Activated CD4-positive, alpha-beta T cell treated with anti-CD3 and anti-CD28 coated beads, Interleukin-2, amount 10 ng/mL, durations not matched to agents 24 days and 14 days (primary cell): Measurements from ENCODE around the gene SYNGR4. TPM values are rescaled to one million over a fixed set of nuclear protein-coding genes. Genes with fewer than 3 reads are reported as not detected.
A peak's percentile ranks its signal among the peaks of the same experiment; 100 is the strongest.
"Not testable (repeated sequence)": the region's sequence is repeated elsewhere in the genome, so short reads cannot be mapped to it uniquely, and the experiment has no call there.

ENCODE experiments used
- DNase-seq: peaks from one replicate; pipeline ENCODE4 v3.0.0; 2022
- H3K27ac Mint-ChIP-seq: one replicate; pipeline ENCODE4 v1.8.0; 2022; ENCODE audit warnings: mild to moderate bottlenecking, mixed read lengths
- H3K27me3 Mint-ChIP-seq: one replicate; pipeline ENCODE4 v1.8.0; 2022; ENCODE audit warnings: mixed read lengths
- H3K36me3 Mint-ChIP-seq: one replicate; pipeline ENCODE4 v1.8.0; 2022; ENCODE audit warnings: low read depth, mild to moderate bottlenecking, mixed read lengths
- H3K4me1 Mint-ChIP-seq: one replicate; pipeline ENCODE4 v1.8.0; 2021; ENCODE audit warnings: mixed read lengths
- H3K4me3 Mint-ChIP-seq: one replicate; pipeline ENCODE4 v1.8.0; 2022; ENCODE audit warnings: mild to moderate bottlenecking, moderate library complexity, mixed read lengths
- H3K9me3 Mint-ChIP-seq: one replicate; pipeline ENCODE4 v1.8.0; 2021; ENCODE audit warnings: mixed read lengths
- intact Hi-C: fragments of 100-400 bp; cut with micrococcal nuclease; formaldehyde crosslinking; loops from one replicate; pipeline ENCODE4 v1.15.1; 2023
- total RNA-seq: library from RNA; stranded (reverse); gene quantifications from 2 replicates; pipeline ENCODE4 v1.2.3, GENCODE V29; 2022

The SYNGR4 gene
- total RNA-seq, 1 donor from 2014 or later, result not detected

- no peak overlapping the region for H3K4me3 Mint-ChIP-seq
- no peaks in the 10 kb centered on the region for H3K36me3 Mint-ChIP-seq
- DNase-seq, result no peak
- H3K4me1 Mint-ChIP-seq, result no peaks in the 10 kb centered on the region
- no peaks in the 10 kb centered on the region for H3K9me3 Mint-ChIP-seq
- intact Hi-C loops, result no loop called here
- no peaks in the 10 kb centered on the region for H3K27me3 Mint-ChIP-seq
- H3K27ac Mint-ChIP-seq, result no peak overlapping the region
These were observed 6.8 kb downstream of the SYNGR4 start for GRCh38 chr19:48370955-48371354.

GRCh38 chr19:48371367-48371766 is 7.2 kb downstream of the SYNGR4 start:
- Mint-ChIP-seq H3K9me3 (no peaks in the 10 kb centered on the region), H3K36me3 (no peaks in the 10 kb centered on the region), H3K4me1 (no peaks in the 10 kb centered on the region), H3K27me3 (no peaks in the 10 kb centered on the region), H3K27ac (no peak overlapping the region), H3K4me3 (no peak overlapping the region)
- intact Hi-C loops, result no loop called here
- no peak for DNase-seq

DNA sequence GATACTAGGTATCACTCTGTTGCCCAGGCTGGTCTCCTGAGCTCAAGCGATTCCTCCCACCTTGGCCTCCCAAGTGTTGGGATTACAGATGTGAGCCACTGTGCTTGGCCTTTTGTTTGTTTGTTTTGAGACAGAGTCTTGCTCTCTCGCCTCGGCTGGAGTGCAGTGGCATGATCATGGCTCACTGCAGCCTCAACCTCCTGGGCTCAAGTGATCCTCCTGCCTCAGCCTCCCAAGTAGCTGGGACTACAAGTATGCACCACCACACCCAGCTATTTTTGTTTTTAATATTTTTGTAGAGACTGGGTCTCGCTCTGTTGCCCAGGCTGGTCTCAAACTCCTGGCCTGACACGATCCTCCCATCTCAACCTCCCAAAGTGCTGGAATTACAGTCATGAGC is 7.6 kb downstream of the SYNGR4 start:
- H3K9me3 Mint-ChIP-seq, H3K36me3 Mint-ChIP-seq, intact Hi-C loops, DNase-seq, H3K27me3 Mint-ChIP-seq, H3K4me3 Mint-ChIP-seq, H3K4me1 Mint-ChIP-seq, H3K27ac Mint-ChIP-seq: not testable (repeated sequence)

GRCh38 chr19:48372904-48373303 is 8.7 kb downstream of the SYNGR4 start:
- H3K4me1 Mint-ChIP-seq, result no peaks in the 10 kb centered on the region
- H3K4me3 Mint-ChIP-seq, result no peak overlapping the region
- H3K36me3 Mint-ChIP-seq, result no peaks in the 10 kb centered on the region
- H3K9me3 Mint-ChIP-seq, result no peaks in the 10 kb centered on the region
- no peaks in the 10 kb centered on the region for H3K27me3 Mint-ChIP-seq
- intact Hi-C loops, result no loop called here
- no peak overlapping the region for H3K27ac Mint-ChIP-seq
- DNase-seq, result no peak

GRCh38 chr19:48373567-48373966 is 9.4 kb downstream of the SYNGR4 start:
- intact Hi-C loops, result no loop called here
- no peak for DNase-seq
- no peaks in the 10 kb centered on the region for H3K27me3 Mint-ChIP-seq

GRCh38 chr19:48378194-48378570 is 14.0 kb downstream of the SYNGR4 start:
- DNase-seq, result no peak
- intact Hi-C loops, result no loop called here
- Mint-ChIP-seq H3K27ac (no peak overlapping the region), H3K4me1 (no peaks in the 10 kb centered on the region), H3K4me3 (no peak overlapping the region), H3K9me3 (no peaks in the 10 kb centered on the region), H3K27me3 (no peaks in the 10 kb centered on the region), H3K36me3 (peaks cover 15% of the 10 kb centered on the region)

More at GRCh38 chr19:48373567-48373966, 9.4 kb downstream of the SYNGR4 start:
- H3K4me3 Mint-ChIP-seq, result no peak overlapping the region
- H3K36me3 Mint-ChIP-seq, result no peaks in the 10 kb centered on the region
- H3K27ac Mint-ChIP-seq, result no peak overlapping the region
- H3K9me3 Mint-ChIP-seq, result no peaks in the 10 kb centered on the region
- no peaks in the 10 kb centered on the region for H3K4me1 Mint-ChIP-seq

DNA sequence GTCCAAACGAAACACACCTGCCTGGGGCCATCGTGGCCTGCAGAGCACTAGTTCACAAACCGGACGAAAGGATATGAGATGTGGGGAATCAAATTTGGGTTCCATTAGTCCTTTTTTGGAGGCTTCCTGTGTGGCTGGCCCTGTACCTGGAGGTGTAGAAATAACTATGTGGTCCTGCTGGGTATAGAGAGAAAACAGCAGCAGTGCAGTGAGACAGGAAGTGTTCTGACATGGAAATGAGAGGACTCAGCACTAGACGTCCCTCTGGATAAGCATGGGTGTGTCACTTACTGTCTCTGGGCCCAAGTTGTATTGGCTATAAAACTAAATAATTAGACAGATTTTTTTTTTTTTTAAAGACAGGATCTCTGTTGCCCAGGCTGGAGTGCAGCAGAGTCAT is 14.9 kb downstream of the SYNGR4 start:
- Mint-ChIP-seq H3K27ac (peak overlapping the region; percentile 29), H3K36me3 (peaks cover 20% of the 10 kb centered on the region), H3K4me3 (no peak overlapping the region), H3K4me1 (no peaks in the 10 kb centered on the region), H3K27me3 (no peaks in the 10 kb centered on the region), H3K9me3 (no peaks in the 10 kb centered on the region)
- intact Hi-C loops, result no loop called here
- DNase-seq, result no peak

GRCh38 chr19:48381178-48381950 is 17.2 kb downstream of the SYNGR4 start:
- intact Hi-C loops, result no loop called here
- Mint-ChIP-seq H3K27me3 (no peaks in the 10 kb centered on the region), H3K36me3 (peaks cover 31% of the 10 kb centered on the region), H3K4me3 (no peak overlapping the region), H3K27ac (no peak overlapping the region), H3K4me1 (no peaks in the 10 kb centered on the region), H3K9me3 (no peaks in the 10 kb centered on the region)
- DNase-seq, result no peak

GRCh38 chr19:48382286-48382685 is 18.1 kb downstream of the SYNGR4 start:
- intact Hi-C loops, result no loop called here
- no peaks in the 10 kb centered on the region for H3K27me3 Mint-ChIP-seq
- no peak overlapping the region for H3K4me3 Mint-ChIP-seq
- H3K36me3 Mint-ChIP-seq, result peaks cover 36% of the 10 kb centered on the region
- no peaks in the 10 kb centered on the region for H3K4me1 Mint-ChIP-seq
- no peaks in the 10 kb centered on the region for H3K9me3 Mint-ChIP-seq
- H3K27ac Mint-ChIP-seq, result no peak overlapping the region
- no peak for DNase-seq

GRCh38 chr19:48385461-48386087 is 21.4 kb downstream of the SYNGR4 start:
- peaks cover 51% of the 10 kb centered on the region for H3K36me3 Mint-ChIP-seq
- no peak overlapping the region for H3K4me3 Mint-ChIP-seq
- no peaks in the 10 kb centered on the region for H3K9me3 Mint-ChIP-seq
- no peak overlapping the region for H3K27ac Mint-ChIP-seq
- H3K27me3 Mint-ChIP-seq, result no peaks in the 10 kb centered on the region
- no peak for DNase-seq
- H3K4me1 Mint-ChIP-seq, result peaks cover 9% of the 10 kb centered on the region
- intact Hi-C loops, result no loop called here

- Mint-ChIP-seq H3K4me3 (no peak overlapping the region), H3K27me3 (peaks cover 3% of the 10 kb centered on the region), H3K9me3 (no peaks in the 10 kb centered on the region), H3K27ac (no peak overlapping the region), H3K36me3 (peaks cover 46% of the 10 kb centered on the region), H3K4me1 (peaks cover 12% of the 10 kb centered on the region)
- DNase-seq, result no peak
- intact Hi-C loops, result no loop called here
These were observed 22.8 kb downstream of the SYNGR4 start for GRCh38 chr19:48386981-48387380.

GRCh38 chr19:48390188-48391099 is 26.3 kb downstream of the SYNGR4 start:
- DNase-seq, result peak; percentile 89
- intact Hi-C loops, result loop anchor here (1.0 to 5.0 kb wide), 5 partner anchors 9 to 102 kb away; partner anchors contain the start of genes CYTH2, GRWD1 and TMEM143
- H3K27me3 Mint-ChIP-seq, result peaks cover 26% of the 10 kb centered on the region
- no peaks in the 10 kb centered on the region for H3K9me3 Mint-ChIP-seq
- peak overlapping the region; percentile 96 for H3K4me3 Mint-ChIP-seq
- H3K4me1 Mint-ChIP-seq, result peaks cover 17% of the 10 kb centered on the region
- peaks cover 22% of the 10 kb centered on the region for H3K36me3 Mint-ChIP-seq
- H3K27ac Mint-ChIP-seq, result peak overlapping the region; percentile 97

DNA sequence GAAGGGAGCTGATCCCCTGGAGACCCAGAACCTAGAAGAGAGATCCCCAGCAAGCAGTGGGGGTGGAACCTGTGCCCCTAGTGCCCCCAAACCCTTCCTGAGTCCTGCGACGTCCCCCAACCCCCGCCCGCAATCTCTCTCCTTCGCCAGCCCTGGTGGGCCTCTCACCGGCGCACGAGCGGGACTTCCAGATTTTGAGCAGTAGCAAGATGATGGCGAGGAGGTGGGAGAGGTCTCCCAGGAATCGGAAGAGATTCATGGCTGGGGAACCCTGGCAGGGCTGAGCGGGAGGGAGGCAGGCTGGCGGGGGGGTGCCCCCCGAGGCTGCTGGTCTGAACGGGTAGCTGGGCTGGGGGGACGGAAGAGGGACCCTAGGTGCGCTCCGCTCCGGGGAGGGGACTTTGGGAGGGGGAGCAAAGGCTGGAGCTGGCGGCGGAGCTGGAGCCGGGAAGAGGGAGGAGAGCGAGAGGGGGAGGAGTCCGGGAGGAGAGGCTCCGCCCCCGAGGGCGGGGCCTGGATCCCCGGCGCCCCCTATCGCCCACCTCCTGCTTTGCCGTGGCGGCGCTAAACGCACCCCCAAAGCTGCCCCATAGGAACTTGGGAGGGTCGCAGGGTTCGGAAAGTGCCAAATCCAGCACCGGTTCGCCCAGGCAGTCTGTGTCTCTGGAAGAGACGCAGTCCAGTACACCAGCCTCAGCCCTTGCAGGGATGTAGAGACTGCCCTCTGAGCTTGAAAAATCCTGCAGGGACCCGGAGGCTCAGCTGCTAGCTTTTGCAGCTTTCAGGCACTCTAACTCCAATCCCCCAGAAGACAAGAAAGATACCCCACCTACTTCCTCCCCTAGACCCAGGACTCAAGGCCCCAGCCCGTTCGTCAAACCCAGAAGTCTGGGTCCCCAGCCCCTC is 27.2 kb downstream of the SYNGR4 start, which contains the start of gene KDELR1:
Gene KDELR1 (minus strand): TSS at position 452 of the 906 bp plus-strand sequence. CDS start 193 bp downstream, at position 259.
- H3K36me3 Mint-ChIP-seq, result peaks cover 20% of the 10 kb centered on the region
- DNase-seq, result peak; percentile 93
- H3K27me3 Mint-ChIP-seq, result peaks cover 34% of the 10 kb centered on the region
- intact Hi-C loops, result loop anchor here (1.0 to 5.0 kb wide), 5 partner anchors 8 to 101 kb away; partner anchors contain the start of genes CYTH2, GRWD1 and TMEM143
- H3K4me1 Mint-ChIP-seq, result peaks cover 20% of the 10 kb centered on the region
- H3K4me3 Mint-ChIP-seq, result peak within 1 kb of the TSS; percentile 96
- H3K27ac Mint-ChIP-seq, result peak within 1 kb of the TSS; percentile 97
- H3K9me3 Mint-ChIP-seq, result no peaks in the 10 kb centered on the region
